HUES6 (cell line): ENCODE measurements around the gene OR7A5.
"Not testable (repeated sequence)": the region's sequence is repeated elsewhere in the genome, so short reads cannot be mapped to it uniquely, and the experiment has no call there.

Source experiments
- H3K27ac ChIP-seq: 2 replicates; pipeline ENCODE4 v1.7.0; 2013; ENCODE audit warnings: low read depth, mild to moderate bottlenecking, low read length, inconsistent platforms
- H3K27me3 ChIP-seq: 2 replicates; pipeline ENCODE4 v1.6.1; 2013; ENCODE audit warnings: low read length; ENCODE audit not compliant: control insufficient read depth, insufficient read depth
- H3K36me3 ChIP-seq: 2 replicates; pipeline ENCODE4 v1.6.1; 2013; ENCODE audit warnings: low read length; ENCODE audit not compliant: control insufficient read depth, insufficient read depth
- H3K4me1 ChIP-seq: 2 replicates; pipeline ENCODE4 v1.6.1; 2013; ENCODE audit warnings: low read length; ENCODE audit not compliant: control insufficient read depth, insufficient read depth
- H3K4me3 ChIP-seq: 2 replicates; pipeline ENCODE4 v1.5.1; 2013; ENCODE audit warnings: low read depth, low read length
- H3K9ac ChIP-seq: one replicate; pipeline ENCODE4 v1.6.1; 2013; ENCODE audit warnings: mild to moderate bottlenecking, low read length
- H3K9me3 ChIP-seq: 2 replicates; pipeline ENCODE4 v1.6.1; 2013; ENCODE audit warnings: low read depth, low read length; ENCODE audit not compliant: control insufficient read depth, insufficient read depth

Gene OR7A5

GRCh38 chr19:14818588-14818987 is 16.4 kb downstream of the OR7A5 start:
- H3K4me1 ChIP-seq: no peaks in the 10 kb centered on the region
- no peaks in the 10 kb centered on the region for H3K36me3 ChIP-seq
- no peak overlapping the region for H3K27ac ChIP-seq
- H3K9ac ChIP-seq: no peak overlapping the region
- H3K4me3 ChIP-seq: no peak overlapping the region
- no peaks in the 10 kb centered on the region for H3K9me3 ChIP-seq
- H3K27me3 ChIP-seq: no peaks in the 10 kb centered on the region

GRCh38 chr19:14817052-14817451 is 17.9 kb downstream of the OR7A5 start:
- H3K27me3 ChIP-seq: no peaks in the 10 kb centered on the region

GRCh38 chr19:14814982-14815652 is 19.9 kb downstream of the OR7A5 start:
- Histone ChIP-seq H3K27me3 (no peaks in the 10 kb centered on the region), H3K4me3 (no peak overlapping the region), H3K27ac (no peak overlapping the region), H3K9ac (no peak overlapping the region), H3K4me1 (no peaks in the 10 kb centered on the region), H3K9me3 (no peaks in the 10 kb centered on the region), H3K36me3 (no peaks in the 10 kb centered on the region)

More at GRCh38 chr19:14817052-14817451, 17.9 kb downstream of the OR7A5 start:
- H3K9me3 ChIP-seq: no peaks in the 10 kb centered on the region
- no peak overlapping the region for H3K27ac ChIP-seq
- H3K4me3 ChIP-seq: no peak overlapping the region
- no peaks in the 10 kb centered on the region for H3K36me3 ChIP-seq
- no peak overlapping the region for H3K9ac ChIP-seq
- no peaks in the 10 kb centered on the region for H3K4me1 ChIP-seq

DNA sequence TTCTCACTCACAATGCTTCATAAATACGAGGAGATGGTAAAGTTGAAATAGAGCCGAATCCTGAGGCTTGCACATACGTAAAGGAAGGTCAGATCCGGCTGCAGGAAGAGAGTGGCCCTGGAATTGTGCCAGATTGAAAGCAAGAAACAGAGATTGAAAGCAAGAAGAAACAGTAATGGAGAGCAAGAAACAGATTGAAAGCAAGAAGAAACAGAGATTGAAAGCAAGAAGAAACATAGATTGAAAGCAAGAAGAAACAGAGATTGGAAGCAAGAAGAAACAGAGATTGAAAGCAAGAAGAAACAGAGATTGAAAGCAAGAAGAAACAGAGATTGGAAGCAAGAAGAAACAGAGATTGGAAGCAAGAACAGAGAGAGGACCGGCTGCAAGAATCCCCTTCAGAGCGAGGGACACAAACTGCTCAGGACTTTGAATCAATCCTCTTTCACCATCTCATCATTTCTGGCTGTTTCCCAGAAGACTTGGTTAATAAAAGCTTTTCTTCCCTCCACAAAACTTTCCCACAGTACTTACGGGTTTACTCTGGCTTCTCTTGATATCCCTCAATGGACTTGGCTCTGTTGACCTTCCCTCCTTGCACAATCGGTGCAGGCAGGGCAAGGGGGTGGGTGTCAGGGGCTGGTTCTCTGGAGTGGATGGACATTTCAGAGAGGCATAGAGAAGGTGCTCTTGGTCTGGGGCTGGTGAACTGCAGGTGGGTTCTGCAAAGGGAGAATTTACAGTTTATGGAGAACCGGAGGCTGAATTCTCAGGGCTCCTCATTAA is 25.5 kb downstream of the OR7A5 start:
- Histone ChIP-seq H3K27me3 (no peaks in the 10 kb centered on the region), H3K9me3 (no peaks in the 10 kb centered on the region), H3K36me3 (no peaks in the 10 kb centered on the region), H3K27ac (no peak overlapping the region), H3K4me1 (peaks cover 2% of the 10 kb centered on the region), H3K4me3 (no peak overlapping the region), H3K9ac (no peak overlapping the region)

DNA sequence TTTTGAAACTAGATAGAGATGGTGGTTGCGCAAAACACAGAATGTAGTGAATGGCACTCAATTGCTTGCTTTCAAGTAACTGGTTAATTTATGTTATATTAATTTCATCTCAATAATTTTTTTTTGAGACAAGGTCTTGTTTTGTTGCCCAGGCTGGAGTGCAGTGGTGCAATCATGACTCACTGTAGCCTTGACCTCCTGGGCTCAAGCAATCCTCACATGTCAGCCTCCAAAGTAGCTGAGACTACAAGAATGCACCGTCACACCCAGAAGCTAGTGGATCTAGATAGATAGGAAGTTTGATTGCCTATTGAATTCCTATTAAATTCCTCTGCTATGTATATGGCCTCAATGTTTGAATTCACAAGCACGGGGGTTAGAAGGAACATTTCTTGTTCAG is 30.2 kb downstream of the OR7A5 start:
- Histone ChIP-seq H3K9me3 (no peaks in the 10 kb centered on the region), H3K4me1 (peaks cover 7% of the 10 kb centered on the region), H3K36me3 (no peaks in the 10 kb centered on the region), H3K9ac (no peak overlapping the region), H3K27ac (no peak overlapping the region), H3K4me3 (no peak overlapping the region), H3K27me3 (no peaks in the 10 kb centered on the region)

DNA sequence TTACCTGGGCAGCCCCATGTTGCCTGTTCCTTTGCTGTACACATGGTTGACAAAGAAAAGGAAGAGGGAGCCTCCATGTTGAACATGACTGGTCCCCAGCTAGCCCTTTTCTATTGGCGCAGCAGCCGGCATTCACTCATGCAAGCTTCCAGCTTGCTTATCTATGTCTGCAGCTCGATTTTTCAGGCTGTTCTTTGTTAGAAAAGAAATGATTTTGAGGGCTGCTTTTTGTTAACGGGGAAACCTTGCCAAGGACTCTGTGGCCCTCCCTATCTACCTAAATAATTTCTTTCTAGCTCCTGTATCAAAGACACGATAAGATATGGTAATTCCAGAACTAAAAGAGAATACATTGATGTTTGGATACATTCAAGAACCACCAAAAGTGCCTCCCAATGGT is 36.2 kb downstream of the OR7A5 start:
- no peak overlapping the region for H3K9ac ChIP-seq

GRCh38 chr19:14796021-14796420 is 39.0 kb downstream of the OR7A5 start:
- Histone ChIP-seq H3K9me3 (no peaks in the 10 kb centered on the region), H3K4me1 (no peaks in the 10 kb centered on the region), H3K36me3 (no peaks in the 10 kb centered on the region), H3K27me3 (no peaks in the 10 kb centered on the region; the same call in 1 of the 2 replicates), H3K27ac (no peak overlapping the region), H3K9ac (no peak overlapping the region), H3K4me3 (no peak overlapping the region)

More for the DNA sequence above, 36.2 kb downstream of the OR7A5 start:
- Histone ChIP-seq H3K36me3 (no peaks in the 10 kb centered on the region), H3K4me1 (no peaks in the 10 kb centered on the region), H3K9me3 (no peaks in the 10 kb centered on the region), H3K27me3 (no peaks in the 10 kb centered on the region; the same call in 1 of the 2 replicates), H3K27ac (no peak overlapping the region), H3K4me3 (no peak overlapping the region)

- no peaks in the 10 kb centered on the region for H3K4me1 ChIP-seq
- no peak overlapping the region for H3K9ac ChIP-seq
- H3K27ac ChIP-seq: no peak overlapping the region
Observed at GRCh38 chr19:14795078-14795721, 39.8 kb downstream of the OR7A5 start.

GRCh38 chr19:14792250-14792649 is 42.7 kb downstream of the OR7A5 start:
- H3K27ac ChIP-seq, H3K27me3 ChIP-seq, H3K9ac ChIP-seq: not testable (repeated sequence)

More at GRCh38 chr19:14795078-14795721, 39.8 kb downstream of the OR7A5 start:
- Histone ChIP-seq H3K4me3 (no peak overlapping the region), H3K36me3 (no peaks in the 10 kb centered on the region), H3K9me3 (no peaks in the 10 kb centered on the region), H3K27me3 (no peaks in the 10 kb centered on the region; the same call in 1 of the 2 replicates)

GRCh38 chr19:14786421-14786851 is 48.5 kb downstream of the OR7A5 start:
- Histone ChIP-seq H3K9ac (no peak overlapping the region), H3K4me3 (0 out of 2 replicates have a peak overlapping the region, but pooled peaks have one; percentile 8), H3K9me3 (no peaks in the 10 kb centered on the region), H3K36me3 (no peaks in the 10 kb centered on the region), H3K27me3 (no peaks in the 10 kb centered on the region), H3K4me1 (peaks cover 4% of the 10 kb centered on the region), H3K27ac (no peak overlapping the region)

More at GRCh38 chr19:14792250-14792649, 42.7 kb downstream of the OR7A5 start:
- H3K4me3 ChIP-seq, H3K9me3 ChIP-seq, H3K36me3 ChIP-seq, H3K4me1 ChIP-seq: not testable (repeated sequence)
